HG03139 (cell line): Measurements from ENCODE around the gene SV2A.
"Not testable (repeated sequence)": the region's sequence is repeated elsewhere in the genome, so short reads cannot be mapped to it uniquely, and the experiment has no call there.

Experiments
- ATAC-seq: cut with Tn5 transposase; IDR thresholded peaks from one replicate; pipeline ENCODE4 v1.9.1; 2021; ENCODE audit not compliant: unreplicated experiment

SV2A gene

DNA sequence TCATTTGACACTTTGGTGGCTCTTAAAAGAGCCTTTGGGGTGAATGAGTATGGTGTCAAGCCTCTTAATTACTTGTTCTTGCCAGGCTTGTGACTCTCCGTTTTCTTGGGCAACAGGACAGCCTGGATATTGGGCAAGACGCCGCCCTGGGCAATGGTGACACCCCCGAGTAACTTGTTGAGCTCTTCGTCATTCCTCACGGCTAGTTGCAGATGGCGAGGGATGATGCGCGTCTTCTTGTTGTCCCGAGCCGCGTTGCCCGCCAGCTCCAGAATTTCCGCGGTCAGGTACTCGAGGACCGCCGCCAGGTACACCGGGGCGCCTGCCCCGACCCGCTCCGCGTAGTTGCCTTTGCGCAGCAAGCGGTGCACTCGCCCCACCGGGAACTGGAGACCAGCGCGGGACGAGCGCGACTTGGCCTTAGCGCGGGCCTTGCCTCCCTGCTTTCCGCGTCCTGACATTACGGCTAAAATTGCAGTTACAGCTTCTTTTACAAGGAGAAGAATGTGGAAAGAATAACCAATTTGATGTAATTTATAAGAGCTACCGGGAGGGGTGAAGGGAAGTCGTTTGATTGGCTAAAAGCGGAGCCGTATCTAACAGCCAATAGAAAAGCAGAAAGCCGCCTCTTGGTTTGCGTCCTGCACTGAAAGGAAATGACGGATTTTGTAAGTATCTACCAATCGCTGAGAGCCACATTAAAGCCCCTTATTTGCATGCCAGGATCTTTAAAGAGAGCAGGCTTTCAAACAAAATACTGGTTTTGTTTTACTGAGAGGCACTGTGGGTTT lies 30.0 kb downstream of the SV2A start:
- ATAC-seq: peak; percentile 41

DNA sequence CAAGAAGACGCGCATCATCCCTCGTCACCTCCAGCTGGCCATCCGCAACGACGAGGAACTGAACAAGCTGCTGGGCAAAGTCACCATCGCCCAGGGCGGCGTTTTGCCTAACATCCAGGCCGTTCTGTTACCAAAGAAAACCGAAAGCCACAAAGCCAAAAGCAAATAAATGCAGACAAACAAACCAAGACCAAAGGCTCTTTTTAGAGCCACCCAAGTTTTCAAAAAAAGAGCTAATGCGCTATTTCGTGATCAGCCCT lies 30.5 kb downstream of the SV2A start:
- not testable (repeated sequence) for ATAC-seq

DNA sequence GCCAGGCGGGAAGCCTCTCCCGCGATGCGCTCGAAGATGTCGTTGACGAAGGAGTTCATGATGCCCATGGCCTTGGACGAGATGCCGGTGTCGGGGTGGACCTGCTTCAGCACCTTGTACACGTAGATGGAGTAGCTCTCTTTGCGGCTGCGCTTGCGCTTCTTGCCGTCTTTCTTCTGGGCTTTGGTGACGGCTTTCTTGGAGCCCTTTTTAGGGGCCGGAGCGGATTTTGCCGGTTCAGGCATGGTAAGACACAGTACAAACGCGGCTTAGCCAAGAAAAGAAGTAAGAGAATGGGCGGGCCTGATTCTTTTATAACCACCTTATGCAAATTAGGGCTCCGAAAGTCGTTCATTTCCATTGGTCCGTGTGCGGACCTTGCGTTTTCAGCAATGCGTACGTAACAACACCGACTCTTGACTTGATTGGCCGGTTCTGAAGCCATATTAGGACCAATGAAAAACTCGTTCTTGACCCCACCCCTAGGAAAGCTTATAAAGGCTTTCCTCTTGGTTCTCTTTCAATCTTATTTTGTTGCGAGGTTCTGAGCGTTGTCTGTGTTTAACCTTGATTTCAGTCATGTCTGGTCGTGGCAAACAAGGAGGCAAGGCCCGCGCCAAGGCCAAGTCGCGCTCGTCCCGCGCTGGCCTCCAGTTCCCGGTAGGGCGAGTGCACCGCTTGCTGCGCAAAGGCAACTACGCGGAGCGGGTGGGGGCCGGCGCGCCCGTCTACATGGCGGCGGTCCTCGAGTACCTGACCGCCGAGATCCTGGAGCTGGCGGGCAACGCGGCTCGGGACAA lies 31.0 kb downstream of the SV2A start:
- ATAC-seq: peak; percentile 41

DNA sequence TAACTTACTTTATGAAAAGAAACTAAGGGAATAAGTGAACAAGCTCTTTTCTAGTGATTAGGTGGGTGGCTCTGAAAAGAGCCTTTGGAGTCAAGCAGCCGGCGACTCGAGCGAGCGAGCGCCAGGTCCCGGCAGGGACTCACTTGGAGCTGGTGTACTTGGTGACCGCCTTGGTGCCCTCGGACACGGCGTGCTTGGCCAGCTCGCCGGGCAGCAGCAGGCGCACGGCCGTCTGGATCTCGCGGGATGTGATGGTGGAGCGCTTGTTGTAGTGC lies 31.6 kb downstream of the SV2A start:
- ATAC-seq: not testable (repeated sequence)

DNA sequence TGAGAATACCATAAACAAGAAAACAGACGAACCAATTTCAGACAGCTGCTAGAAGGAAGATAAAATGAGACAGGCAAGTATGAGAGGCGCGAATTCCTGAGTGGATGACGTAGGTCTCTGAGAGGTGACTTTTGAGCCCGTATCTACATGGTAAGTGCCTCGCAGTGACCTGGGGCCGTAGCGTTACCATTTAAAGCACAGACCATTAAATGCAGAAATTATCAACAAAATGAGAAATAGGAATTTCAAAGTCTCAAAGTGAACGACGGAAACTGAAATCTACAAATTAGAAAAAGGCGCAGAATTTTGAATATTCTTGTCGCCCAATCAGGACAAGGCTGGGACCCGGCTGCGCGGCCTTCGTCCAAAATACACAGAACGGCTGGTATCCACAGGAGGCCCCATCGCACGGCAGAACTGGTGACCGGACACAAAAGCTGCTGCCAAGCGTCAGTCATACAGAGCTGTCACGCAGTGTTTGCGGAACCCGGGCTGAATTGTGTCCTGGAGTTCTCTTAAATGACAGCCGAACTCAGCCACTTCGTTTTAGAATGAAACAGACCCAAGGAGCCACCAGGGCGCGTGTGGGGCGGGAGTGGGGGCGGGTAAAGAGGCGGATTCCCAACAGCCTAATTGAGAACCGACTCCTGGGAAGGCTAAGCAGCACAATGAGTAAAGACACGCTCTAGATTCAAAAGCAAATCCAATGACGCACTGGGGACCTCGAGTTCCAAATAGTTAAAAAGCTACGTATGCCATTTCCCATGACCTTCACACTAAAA lies 32.1 kb downstream of the SV2A start:
- ATAC-seq: no peak

DNA sequence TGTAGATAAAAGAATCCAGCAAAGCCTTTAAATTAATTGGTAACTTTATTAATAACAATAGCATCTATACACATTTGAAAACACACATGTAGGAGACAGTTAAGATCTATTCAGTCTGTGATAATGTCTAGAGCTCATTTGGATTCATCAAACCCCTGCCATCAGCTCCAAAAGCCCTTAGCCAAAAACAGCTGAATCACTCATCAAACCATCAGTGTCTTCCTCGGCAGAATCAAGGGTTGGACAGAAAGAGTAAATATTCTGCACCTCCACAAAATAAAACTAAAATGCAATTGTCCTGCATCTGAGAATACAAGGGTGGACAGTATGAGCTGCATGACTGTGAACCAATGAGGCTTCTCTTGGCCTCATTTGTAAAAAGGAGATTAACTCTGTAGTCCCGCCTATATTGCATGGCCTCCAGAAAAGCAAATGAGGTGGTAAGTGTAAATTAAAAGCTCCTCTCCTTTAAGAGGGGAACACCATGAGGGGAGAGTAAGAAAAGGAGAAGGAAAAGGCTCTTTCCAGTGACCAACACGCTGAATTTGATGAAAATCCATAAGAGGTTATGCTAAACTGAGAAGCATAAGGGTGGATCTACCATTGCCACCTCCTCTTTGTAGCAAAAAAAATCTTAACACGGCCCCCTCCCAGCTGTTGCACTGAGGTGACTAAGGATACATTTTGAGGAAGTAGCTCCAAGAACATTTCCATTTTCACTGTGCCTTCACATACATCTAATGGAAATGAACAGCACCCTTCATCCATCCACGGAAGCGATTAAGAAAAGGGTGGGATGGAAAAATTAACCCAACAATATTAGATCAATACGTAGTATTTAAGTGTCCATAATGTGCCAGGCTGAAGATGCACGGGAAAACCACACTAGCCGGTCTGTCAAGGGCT lies 33.0 kb downstream of the SV2A start:
- no peak for ATAC-seq

DNA sequence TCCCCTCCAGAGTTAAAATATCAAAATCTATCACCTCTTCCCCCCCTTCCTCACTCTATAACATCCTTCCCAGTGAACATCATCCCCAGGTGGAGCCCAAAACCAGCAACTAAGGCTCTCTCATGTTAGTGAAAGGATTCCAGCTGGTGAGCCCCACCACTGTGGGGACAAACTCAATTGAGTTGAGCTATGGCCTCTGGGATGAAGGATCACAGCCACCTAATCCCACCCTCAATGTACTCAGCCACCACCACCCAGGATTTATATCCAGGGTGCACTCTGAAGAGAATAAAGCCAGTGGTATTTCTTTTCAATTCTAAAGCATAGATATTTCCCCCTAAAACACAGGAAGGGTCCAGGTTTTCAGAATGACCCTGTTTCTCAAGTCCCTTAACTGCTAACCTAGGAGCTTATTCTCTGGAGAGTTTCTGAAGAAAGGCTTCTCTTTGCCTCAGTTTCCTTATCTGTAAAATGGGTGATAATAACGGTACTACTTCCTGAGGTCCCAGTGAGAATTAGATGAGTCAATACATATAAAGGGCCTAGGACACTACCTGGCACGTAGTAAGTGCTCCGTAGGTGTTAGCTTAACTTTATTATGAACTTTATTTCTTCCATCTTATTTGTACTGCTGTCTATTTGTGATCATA lies 33.9 kb downstream of the SV2A start:
- ATAC-seq: no peak

DNA sequence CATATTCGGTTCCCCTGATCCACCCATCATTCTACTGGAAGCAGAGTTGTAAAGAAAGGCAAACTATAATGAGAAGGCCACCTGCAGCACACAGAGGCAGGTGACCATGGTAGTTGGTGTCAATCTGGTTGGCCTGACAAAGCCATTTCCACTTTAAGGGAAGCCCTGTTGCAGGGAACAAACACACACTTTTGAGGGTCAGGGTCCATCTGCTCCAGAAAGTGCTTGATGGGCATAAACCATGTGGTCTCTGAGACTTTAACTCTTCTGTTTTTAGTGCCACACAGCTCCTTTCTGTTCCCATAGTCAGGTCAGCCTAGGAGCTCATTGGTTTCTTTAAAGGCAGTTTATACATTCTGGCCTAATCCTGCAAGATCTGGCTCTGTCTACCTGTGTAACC lies 35.8 kb downstream of the SV2A start:
- ATAC-seq: no peak

DNA sequence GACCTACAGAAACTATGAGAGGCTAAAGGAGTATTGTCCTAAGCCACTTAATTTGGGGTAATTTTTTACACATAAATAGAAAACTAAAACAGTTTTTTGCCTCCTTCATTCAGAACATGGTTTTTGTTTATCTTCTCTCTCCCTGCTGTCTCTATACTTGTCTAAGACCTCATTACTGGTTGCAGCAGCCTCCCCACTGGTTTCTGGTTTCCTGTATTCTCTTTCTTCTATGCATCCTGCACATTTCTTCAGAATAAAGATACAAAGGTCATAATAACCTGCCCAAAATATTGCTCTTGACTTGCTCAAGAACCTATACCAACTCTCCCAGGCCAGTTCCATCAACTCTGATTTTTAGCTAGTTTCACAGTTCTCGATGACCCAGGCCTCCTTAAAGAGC lies 38.1 kb downstream of the SV2A start:
- no peak for ATAC-seq

DNA sequence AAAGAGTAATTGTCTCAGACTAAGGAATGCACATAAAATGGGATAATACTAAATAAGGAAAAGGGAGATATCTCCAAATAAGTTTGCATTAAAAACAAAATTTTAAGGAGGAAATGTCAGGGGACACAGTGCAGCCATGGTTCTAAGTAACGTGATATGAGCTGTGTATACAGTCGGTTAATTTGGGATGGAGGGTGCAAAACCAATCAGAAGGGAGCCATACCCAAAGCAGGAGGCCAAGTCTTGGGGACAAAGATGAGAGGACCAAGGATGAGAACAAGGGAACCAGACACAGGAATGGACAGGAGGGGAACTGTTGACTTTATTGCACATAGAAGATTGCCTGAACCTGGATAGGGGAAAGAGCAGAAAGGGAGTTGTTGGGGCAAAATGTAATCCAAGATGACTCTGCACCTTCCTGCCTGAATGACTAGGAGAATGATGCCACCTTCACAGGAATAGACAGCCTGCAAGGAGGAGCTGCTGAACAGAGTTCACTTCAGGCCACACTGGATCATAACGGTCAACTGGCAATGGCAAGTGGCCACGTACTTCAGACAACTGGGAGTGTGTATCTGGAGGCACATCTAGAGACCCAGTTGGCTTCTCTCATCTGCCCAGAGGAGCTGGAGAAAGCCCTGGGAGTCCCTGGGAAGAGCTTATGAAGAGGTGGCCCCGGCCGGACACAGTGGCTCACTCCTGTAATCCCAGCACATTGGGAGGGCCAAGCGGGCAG lies 40.3 kb downstream of the SV2A start:
- ATAC-seq: no peak

DNA sequence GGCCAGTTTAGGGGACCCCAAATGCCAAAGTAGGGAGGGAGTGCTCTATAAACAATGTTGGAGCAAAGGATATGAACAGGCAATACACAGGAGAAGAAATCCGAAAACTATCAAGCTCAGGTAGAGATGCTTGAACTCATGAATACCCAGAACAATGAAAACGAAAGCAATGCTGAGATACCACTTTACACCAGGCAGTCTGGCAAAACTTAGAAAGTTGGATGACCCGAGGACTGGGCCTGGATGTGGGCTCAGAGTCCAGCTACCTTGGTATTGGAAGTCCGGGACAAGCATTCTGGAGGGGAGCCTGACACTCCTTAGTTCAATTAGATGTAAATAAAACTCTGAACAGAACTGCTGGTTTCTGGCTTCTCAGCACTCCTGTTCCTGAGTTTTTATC lies 44.6 kb downstream of the SV2A start:
- ATAC-seq: not testable (repeated sequence)

DNA sequence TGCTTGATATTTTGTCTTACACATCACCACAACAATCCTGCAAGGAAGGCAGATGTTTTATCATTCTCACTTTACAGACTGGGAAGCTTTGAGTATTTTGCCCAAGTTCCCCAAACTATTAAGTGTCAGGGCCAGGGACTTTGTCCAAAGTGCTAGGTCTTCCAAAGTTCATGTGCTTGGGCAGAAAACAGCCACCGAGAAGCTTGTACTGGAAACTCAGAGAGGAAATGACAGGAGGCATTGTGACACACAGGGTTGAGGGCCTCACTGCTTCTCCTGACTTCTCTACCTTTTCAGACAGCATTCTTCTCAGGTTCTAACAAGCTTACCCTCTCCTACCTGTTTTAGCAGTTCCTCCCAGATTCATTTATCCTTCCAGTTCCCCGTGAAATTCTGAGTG lies 50.8 kb downstream of the SV2A start:
- not testable (repeated sequence) for ATAC-seq

DNA sequence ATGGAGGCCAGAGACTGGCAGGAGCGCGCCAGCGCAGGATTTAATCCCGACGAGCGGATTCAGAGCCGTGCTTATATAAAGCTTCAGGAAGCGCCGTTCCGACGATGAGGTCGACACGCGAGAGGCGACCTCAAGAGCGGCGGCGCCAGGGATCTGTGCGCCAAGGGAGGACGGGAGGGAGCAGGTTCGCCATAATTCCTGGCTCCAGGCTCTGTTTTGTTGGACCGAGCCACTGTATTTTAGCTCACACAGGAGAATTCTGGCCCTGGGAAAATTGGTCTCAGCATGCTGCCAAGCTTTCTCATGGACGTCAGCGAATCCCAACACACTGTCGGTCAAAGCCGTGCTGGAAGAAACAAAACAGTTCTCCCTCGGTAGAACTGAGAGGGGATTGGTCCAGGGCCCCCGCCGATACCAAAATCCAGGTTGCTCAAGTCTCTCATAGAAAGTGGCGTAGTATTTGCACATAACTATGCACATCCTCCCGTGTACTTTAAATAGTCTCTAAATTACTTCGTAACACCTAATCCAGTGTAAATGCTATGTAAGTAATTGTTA lies 56.1 kb downstream of the SV2A start:
- peak; percentile 7 for ATAC-seq

DNA sequence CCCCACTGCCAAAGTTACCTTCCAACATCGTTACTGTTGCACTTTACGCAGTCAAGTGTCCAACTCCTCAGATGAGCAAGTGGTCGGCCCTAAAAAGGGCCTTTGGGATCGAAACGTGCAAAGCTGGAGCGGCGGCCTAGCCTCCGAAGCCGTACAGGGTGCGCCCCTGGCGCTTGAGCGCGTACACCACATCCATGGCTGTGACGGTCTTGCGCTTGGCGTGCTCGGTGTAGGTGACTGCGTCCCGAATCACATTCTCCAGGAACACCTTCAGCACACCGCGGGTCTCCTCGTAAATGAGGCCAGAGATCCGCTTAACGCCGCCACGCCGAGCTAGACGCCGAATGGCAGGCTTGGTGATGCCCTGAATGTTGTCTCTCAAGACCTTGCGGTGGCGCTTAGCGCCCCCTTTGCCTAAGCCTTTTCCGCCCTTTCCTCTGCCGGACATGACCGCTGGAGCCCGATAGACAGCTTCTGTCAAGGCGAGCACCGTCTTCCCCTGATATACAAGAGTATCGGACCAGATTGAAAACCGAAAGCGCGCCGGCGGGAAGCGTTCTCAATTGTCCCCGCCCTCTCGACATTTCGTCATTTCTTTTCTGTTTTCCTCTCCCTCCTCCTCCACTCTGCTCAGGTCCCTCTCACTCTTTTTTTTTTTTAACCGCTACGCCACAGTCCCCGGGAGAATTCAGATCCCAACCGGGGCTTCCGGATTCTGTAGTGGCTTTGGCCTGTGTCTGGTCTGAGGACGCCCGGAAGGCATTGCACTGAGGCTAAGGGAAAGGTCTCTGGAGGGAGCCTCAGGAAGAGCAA lies 56.8 kb downstream of the SV2A start:
- ATAC-seq: peak; percentile 56

DNA sequence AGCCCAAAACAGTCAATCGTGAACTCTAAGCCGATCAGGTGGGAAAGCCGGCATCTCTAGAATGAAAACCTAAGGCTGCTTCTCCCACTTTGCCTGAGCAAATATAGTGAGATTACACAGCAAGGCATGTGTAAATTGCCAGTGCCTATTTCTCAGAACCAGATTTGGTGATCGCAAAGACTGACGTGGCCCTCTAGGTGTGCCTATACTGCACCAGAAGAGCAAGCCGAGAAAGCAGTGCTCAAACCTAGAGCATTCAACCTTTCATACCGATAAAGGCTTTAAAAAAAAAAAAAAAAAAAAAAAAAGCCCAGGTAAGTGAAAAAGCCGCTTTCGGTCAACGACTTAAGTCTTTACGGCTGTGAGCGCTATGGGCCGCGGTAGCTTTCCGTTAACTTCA lies 57.4 kb downstream of the SV2A start:
- not testable (repeated sequence) for ATAC-seq
